SK-N-SH treated with all-trans-retinoic acid at 6 μM for 48 hours (cell line): ENCODE measurements around the gene LRRC63.

Experiments used
- ATAC-seq: fragments of 200-7000 bp; cut with Tn5 transposase; 3 replicates; pipeline ENCODE4 v1.9.1; 2020; ENCODE audit warnings: mild to moderate bottlenecking, moderate library complexity
- ARNTL ChIP-seq: fragments of 450-650 bp; formaldehyde crosslinking; IDR thresholded peaks from 2 replicates; pipeline ENCODE4 v1.5.0; 2020; ENCODE audit warnings: low read depth, mild to moderate bottlenecking, moderate library complexity, borderline replicate concordance
- BACH2 ChIP-seq: fragments of 250-450 bp; sonication (Bioruptor Pico); IDR thresholded peaks from 2 replicates; pipeline ENCODE4 v1.9.0; 2021; ENCODE audit warnings: mild to moderate bottlenecking, borderline replicate concordance
- CREB5 ChIP-seq: fragments of 250-450 bp; sonication (Bioruptor Pico); IDR thresholded peaks from 2 replicates; pipeline ENCODE4 v1.5.1; 2020; ENCODE audit warnings: low read depth, mild to moderate bottlenecking, moderate library complexity
- CSDC2 ChIP-seq: fragments of 250-450 bp; sonication (Bioruptor Pico); IDR thresholded peaks from 2 replicates; pipeline ENCODE4 v1.5.0; 2020; ENCODE audit warnings: mild to moderate bottlenecking, moderate library complexity
- CSRNP3 ChIP-seq: fragments of 250-450 bp; sonication (Bioruptor Pico); IDR thresholded peaks from 2 replicates; pipeline ENCODE4 v1.5.1; 2021; ENCODE audit warnings: mild to moderate bottlenecking, moderate library complexity
- ESRRG ChIP-seq: fragments of 250-450 bp; sonication (Bioruptor Pico); IDR thresholded peaks from 2 replicates; pipeline ENCODE4 v1.6.1; 2021; ENCODE audit warnings: mild to moderate bottlenecking
- GLIS3 ChIP-seq: fragments of 250-450 bp; sonication (Bioruptor Pico); IDR thresholded peaks from 2 replicates; pipeline ENCODE4 v1.5.0; 2020; ENCODE audit warnings: mild to moderate bottlenecking, moderate library complexity
- ISL1 ChIP-seq: fragments of 250-450 bp; sonication (Bioruptor Pico); IDR thresholded peaks from 2 replicates; pipeline ENCODE4 v2.1.2; 2022; ENCODE audit warnings: mild to moderate bottlenecking, moderate library complexity
- OSR1 ChIP-seq: fragments of 250-450 bp; sonication (Bioruptor Pico); IDR thresholded peaks from 2 replicates; pipeline ENCODE4 v1.8.0; 2022; ENCODE audit warnings: moderate library complexity, mild to moderate bottlenecking, inconsistent platforms
- PATZ1 ChIP-seq: fragments of 250-450 bp; sonication (Bioruptor Pico); IDR thresholded peaks from 2 replicates; pipeline ENCODE4 v1.8.0; 2020; ENCODE audit warnings: mild to moderate bottlenecking, moderate library complexity, borderline replicate concordance
- POU6F1 ChIP-seq: fragments of 250-450 bp; sonication (Bioruptor Pico); IDR thresholded peaks from 2 replicates; pipeline ENCODE4 v1.8.0; 2021; ENCODE audit warnings: low read depth, mild to moderate bottlenecking, moderate library complexity, borderline replicate concordance
- PPARA ChIP-seq: fragments of 250-450 bp; sonication (Bioruptor Pico); IDR thresholded peaks from 2 replicates; pipeline ENCODE4 v1.5.0; 2020; ENCODE audit warnings: mild to moderate bottlenecking, borderline replicate concordance
- RARB ChIP-seq: fragments of 250-450 bp; sonication (Bioruptor Pico); IDR thresholded peaks from 2 replicates; pipeline ENCODE4 v1.8.0; 2021; ENCODE audit warnings: mild to moderate bottlenecking, moderate library complexity
- SNAI2 ChIP-seq: fragments of 250-450 bp; sonication (Bioruptor Pico); IDR thresholded peaks from 2 replicates; pipeline ENCODE4 v1.5.0; 2020; ENCODE audit warnings: mild to moderate bottlenecking, moderate library complexity
- TCF4 ChIP-seq: fragments of 250-450 bp; sonication (Bioruptor Pico); IDR thresholded peaks from 2 replicates; pipeline ENCODE4 v1.8.0; 2021; ENCODE audit warnings: mild to moderate bottlenecking, moderate library complexity, borderline replicate concordance
- TOX ChIP-seq: fragments of 250-450 bp; sonication (Bioruptor Pico); IDR thresholded peaks from 2 replicates; pipeline ENCODE4 v1.8.0; 2021; ENCODE audit warnings: mild to moderate bottlenecking, moderate library complexity, borderline replicate concordance
- TSHZ2 ChIP-seq: fragments of 250-450 bp; sonication (Bioruptor Pico); IDR thresholded peaks from 2 replicates; pipeline ENCODE4 v1.5.0; 2020; ENCODE audit warnings: mild to moderate bottlenecking, moderate library complexity
- ZFP30 ChIP-seq: fragments of 450-650 bp; formaldehyde crosslinking; IDR thresholded peaks from 2 replicates; pipeline ENCODE4 v1.5.0; 2022; ENCODE audit warnings: mild to moderate bottlenecking, moderate library complexity
- ZNF565 ChIP-seq: fragments of 450-650 bp; formaldehyde crosslinking; conservative IDR thresholded peaks from 2 replicates; pipeline ENCODE4 v1.5.0; 2020; ENCODE audit warnings: low read depth, mild to moderate bottlenecking, moderate library complexity
- ZNF70 ChIP-seq: fragments of 450-650 bp; formaldehyde crosslinking; IDR thresholded peaks from 2 replicates; pipeline ENCODE4 v1.5.0; 2020; ENCODE audit warnings: mild to moderate bottlenecking, moderate library complexity

Gene LRRC63

GRCh38 chr13:46320821-46321220 is 109.1 kb downstream of the LRRC63 start:
- ATAC-seq: no peak
- no peak for TF ChIP-seq RARB (CRISPR knock-in tag)
- TF ChIP-seq BACH2: no peak
- no peak for TF ChIP-seq ARNTL (CRISPR knock-in tag)
- no peak for TF ChIP-seq POU6F1 (CRISPR knock-in tag)
- TF ChIP-seq PPARA: no peak
- no peak for TF ChIP-seq SNAI2 (CRISPR knock-in tag)
- no peak for TF ChIP-seq TOX
- TF ChIP-seq ISL1 (CRISPR knock-in tag): no peak
- no peak for TF ChIP-seq TCF4

- peak; percentile 87 for ATAC-seq
- TF ChIP-seq BACH2: no peak
- no peak for TF ChIP-seq PATZ1 (CRISPR knock-in tag)
- no peak for TF ChIP-seq ISL1 (CRISPR knock-in tag)
- no peak for TF ChIP-seq TSHZ2 (CRISPR knock-in tag)
- no peak for TF ChIP-seq GLIS3 (CRISPR knock-in tag)
- no peak for TF ChIP-seq ZNF565 (CRISPR knock-in tag)
- TF ChIP-seq PPARA: no peak
- TF ChIP-seq SNAI2 (CRISPR knock-in tag): no peak
- TF ChIP-seq CSRNP3 (CRISPR knock-in tag): no peak
- no peak for TF ChIP-seq CSDC2
- TF ChIP-seq CREB5 (CRISPR knock-in tag): no peak
- no peak for TF ChIP-seq ZFP30 (CRISPR knock-in tag)
- TF ChIP-seq POU6F1 (CRISPR knock-in tag): no peak
- no peak for TF ChIP-seq TOX
- no peak for TF ChIP-seq TCF4
- TF ChIP-seq ZNF70: no peak
- TF ChIP-seq ARNTL (CRISPR knock-in tag): no peak
- TF ChIP-seq OSR1 (CRISPR knock-in tag): no peak
- no peak for TF ChIP-seq ESRRG
These were observed 109.9 kb downstream of the LRRC63 start for GRCh38 chr13:46321494-46322225.
